ENCODE data around the gene RGL4. TPM values are rescaled to one million over a fixed set of nuclear protein-coding genes. Genes with fewer than 3 reads are reported as not detected.

The RGL4 gene
- total and polyA plus RNA-seq, 2 of the 8 experiments (the other 6 are each of a cell fraction or from before 2014, with no cell fraction given), result not detected

- H4K8ac ChIP-seq (ENCODE audit: extremely low read depth, insufficient read depth, low read length), result no peak overlapping the region
- H3K18ac ChIP-seq (ENCODE audit: extremely low read depth, low read length), result no peak overlapping the region
- no peaks in the 10 kb centered on the region for H3K23me2 ChIP-seq (ENCODE audit: low read depth, low read length)
- no peaks in the 10 kb centered on the region for H3K9me3 ChIP-seq (ENCODE audit: insufficient read depth in 2 of 2, low read depth in 1 of 2, low read length in 1 of 2)
- H3K36me3 ChIP-seq (ENCODE audit: control insufficient read depth in 2 of 4, insufficient read depth in 4 of 4, low read length in 3 of 4), result peaks cover 0 to 7% (median under 1%) of the 10 kb centered on the region in 4 experiments; a peak in 6 of 8 replicates
- no peak overlapping the region for H3K9ac ChIP-seq (replicated peaks in 1 of 4; ENCODE audit: extremely low read depth in 1 of 4, low read depth in 3 of 4, low read length in 3 of 4)
- H2BK5ac ChIP-seq (ENCODE audit: low read depth, low read length), result no peak overlapping the region
- H3K4ac ChIP-seq (replicated peaks; ENCODE audit: insufficient read length, low read depth, low read length), result no peak overlapping the region
- H2AK5ac ChIP-seq (ENCODE audit: low read depth, low read length), result no peak overlapping the region
- no peak overlapping the region for H2BK12ac ChIP-seq (ENCODE audit: low read depth, low read length)
- no peak overlapping the region for H2AFZ ChIP-seq (ENCODE audit: low read length)
- H3K27me3 ChIP-seq (replicated peaks in 1 of 4; ENCODE audit: control insufficient read depth in 3 of 4, extremely low read depth in 1 of 4, insufficient read depth in 3 of 4, low read length in 3 of 4), result no peaks in the 10 kb centered on the region
- no peaks in the 10 kb centered on the region for H3K79me1 ChIP-seq (ENCODE audit: low read depth, low read length)
- no peak for FAIRE-seq
- peaks cover 6 to 12% of the 10 kb centered on the region in 2 experiments for H4K20me1 ChIP-seq (replicated peaks in 1 of 2; ENCODE audit: control insufficient read depth in 1 of 2, insufficient read depth in 2 of 2, low read length in 2 of 2)
- no peak overlapping the region for H2BK20ac ChIP-seq (ENCODE audit: low read length)
- WGBS, 2 experiments (ENCODE audit: extremely low coverage in 1 of 2, insufficient coverage in 1 of 2, insufficient read length in 1 of 2, insufficient replicate concordance in 2 of 2, low coverage in 1 of 2, low lambda C conversion rate in 2 of 2, missing lambda C conversion rate in 1 of 2), result 87% methylated on average over 9 of the region's 9 CpGs; no CpG with 5 or more reads in 1 of the 2 experiments
- no peak overlapping the region for H4K5ac ChIP-seq (ENCODE audit: insufficient read length, low read depth, low read length)
- ChIA-PET CTCF (ENCODE audit: partially characterized antibody) (interaction anchor here (1.5 kb wide), 1 partner anchor 24 kb away, joined by 6 read pairs; no protein-coding TSS in a partner anchor), POLR2A (ENCODE audit: partially characterized antibody) (no interaction called here)
- H3K14ac ChIP-seq (ENCODE audit: insufficient read length), result no peak overlapping the region
- H3K4me2 ChIP-seq (ENCODE audit: insufficient read depth in 1 of 2, low read depth in 2 of 2, low read length in 2 of 2), result no peak overlapping the region
- H3K23ac ChIP-seq (ENCODE audit: insufficient read length), result no peak overlapping the region
- H3K56ac ChIP-seq (replicated peaks; ENCODE audit: insufficient read length, low read depth, low read length), result no peak overlapping the region
- H3K27ac ChIP-seq (ENCODE audit: low read depth, low read length), result no peak overlapping the region
- H2BK120ac ChIP-seq (replicated peaks; ENCODE audit: low read depth, low read length), result no peak overlapping the region
- H3K79me2 ChIP-seq (ENCODE audit: control insufficient read depth in 1 of 2, insufficient read depth in 2 of 2, low read length in 2 of 2), result no peaks in the 10 kb centered on the region
- no peak for DNase-seq (ENCODE audit: low read depth in 1 of 2, low spot score in 2 of 2)
- H2BK15ac ChIP-seq (ENCODE audit: low read length), result no peak overlapping the region
- no peak overlapping the region for H4K91ac ChIP-seq (replicated peaks; ENCODE audit: insufficient read length, low read length)
- no peak overlapping the region for H3K4me3 ChIP-seq (ENCODE audit: extremely low read depth in 1 of 4, insufficient read depth in 2 of 4, low read depth in 3 of 4, low read length in 4 of 4)
- H3K4me1 ChIP-seq (replicated peaks in 1 of 4; ENCODE audit: control insufficient read depth in 3 of 4, insufficient read depth in 4 of 4, low read length in 3 of 4), result no peaks in the 10 kb centered on the region
- no peak for TF ChIP-seq BACH1 (IDR thresholded peaks at IDR 0.05; ENCODE audit: low read length)
- no peak for TF ChIP-seq USF2 (IDR thresholded peaks at IDR 0.05; ENCODE audit: low read length)
- TF ChIP-seq CTBP2 (IDR thresholded peaks at IDR 0.05; ENCODE audit: borderline replicate concordance, insufficient read depth, insufficient read length, low read length), result no peak
- no peak for TF ChIP-seq MAFK (IDR thresholded peaks at IDR 0.05; ENCODE audit: low read depth, low read length)
- TF ChIP-seq SRF (IDR thresholded peaks at IDR 0.05; ENCODE audit: low read depth, low read length), result no peak
- TF ChIP-seq KDM1A (IDR thresholded peaks at IDR 0.05; ENCODE audit: borderline replicate concordance, low read length), result no peak
- no peak for TF ChIP-seq GABPA (IDR thresholded peaks at IDR 0.05; ENCODE audit: borderline replicate concordance, insufficient read depth, low read length)
- no peak for TF ChIP-seq CREB1 (IDR thresholded peaks at IDR 0.05)
- TF ChIP-seq TBP (IDR thresholded peaks at IDR 0.05; ENCODE audit: low read depth, low read length), result no peak
- TF ChIP-seq SAP30 (IDR thresholded peaks at IDR 0.05; ENCODE audit: insufficient read depth, insufficient replicate concordance, low read length), result no peak
Measured at GRCh38 chr22:23688571-23688970, 2.2 kb upstream of the RGL4 start.

Measured in H1 (cell line).